Retinal pigment epithelial cell (primary cell): ENCODE results near the gene CLSTN2.

Source experiments
- DNase-seq: peaks from one replicate; pipeline ENCODE4 v3.0.0-alpha.2; 2010; ENCODE audit warnings: low read depth
- H3K4me3 ChIP-seq: 2 replicates; pipeline ENCODE4 v1.5.1; 2011; ENCODE audit warnings: mild to moderate bottlenecking, low read length, control low read depth, moderate library complexity
- CTCF ChIP-seq: conservative IDR thresholded peaks from 2 replicates; pipeline ENCODE4 v1.5.1; 2011; ENCODE audit warnings: low read depth, low read length, control low read depth, inconsistent platforms

The CLSTN2 gene

GRCh38 chr3:140146668-140147067 lies 211.7 kb downstream of the CLSTN2 start:
- H3K4me3 ChIP-seq, result no peak overlapping the region
- TF ChIP-seq CTCF, result no peak
- no peak for DNase-seq

- no peak for TF ChIP-seq CTCF
- H3K4me3 ChIP-seq, result no peak overlapping the region
- DNase-seq, result no peak
Observed at GRCh38 chr3:140147965-140148490, 213.0 kb downstream of the CLSTN2 start.

- no peak for DNase-seq
- TF ChIP-seq CTCF, result no peak
- no peak overlapping the region for H3K4me3 ChIP-seq
Observed at GRCh38 chr3:140148824-140149390, 213.9 kb downstream of the CLSTN2 start.

- no peak for TF ChIP-seq CTCF
- H3K4me3 ChIP-seq, result no peak overlapping the region
- no peak for DNase-seq
Observed at GRCh38 chr3:140151321-140151720, 216.3 kb downstream of the CLSTN2 start.

- H3K4me3 ChIP-seq, result no peak overlapping the region
- DNase-seq, result no peak
- TF ChIP-seq CTCF, result no peak
Observed at GRCh38 chr3:140152851-140153639, 218.1 kb downstream of the CLSTN2 start.

- H3K4me3 ChIP-seq, result no peak overlapping the region
- TF ChIP-seq CTCF, result no peak
- no peak for DNase-seq
Observed at GRCh38 chr3:140153736-140154135, 218.8 kb downstream of the CLSTN2 start.

- H3K4me3 ChIP-seq, result no peak overlapping the region
- DNase-seq, result no peak
- no peak for TF ChIP-seq CTCF
Observed at GRCh38 chr3:140157161-140157560, 222.2 kb downstream of the CLSTN2 start.
